ENCODE data around the gene LY6G5C.

LY6G5C gene

DNA sequence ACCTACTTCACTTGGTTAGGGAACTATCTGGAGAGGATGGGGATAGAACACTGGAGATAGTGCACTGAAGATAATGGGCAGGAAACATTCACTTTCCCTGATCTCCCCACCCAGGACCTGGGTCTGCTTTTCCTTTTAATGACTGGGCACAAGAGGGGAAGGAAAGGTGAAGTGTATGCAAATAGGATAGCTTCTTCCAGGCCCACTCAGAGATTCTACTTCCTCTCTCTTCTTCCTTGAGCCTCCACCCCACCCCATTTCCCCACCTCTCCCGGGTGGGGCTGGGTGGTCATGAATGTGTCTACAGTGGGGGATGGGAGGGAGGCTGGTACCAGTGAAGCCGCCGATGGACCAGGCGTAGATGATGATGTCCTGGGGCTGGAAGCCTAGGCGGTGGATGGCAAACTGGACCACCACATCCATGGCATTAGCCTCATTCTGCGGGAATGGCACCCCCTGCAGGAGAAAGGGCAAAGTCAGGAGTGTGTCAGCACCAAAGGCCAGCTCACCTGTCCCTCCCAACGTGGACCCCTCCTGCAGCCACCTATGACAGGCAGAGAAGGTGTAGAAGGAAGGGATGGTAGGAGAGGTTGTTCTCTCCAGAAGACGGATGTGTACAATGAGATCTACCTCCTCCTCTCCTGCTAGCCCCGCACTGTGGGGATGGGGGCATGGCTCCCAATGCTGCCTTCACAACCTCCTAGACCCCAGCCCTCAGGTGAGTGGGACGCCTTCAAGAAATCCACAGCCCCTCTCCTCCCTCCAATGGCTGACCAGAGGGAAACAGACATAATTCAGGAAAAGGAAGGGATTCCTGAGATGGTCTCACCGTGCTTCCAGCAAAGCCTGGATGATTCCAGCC is 8.6 kb upstream of the LY6G5C start:
- no peak for DNase-seq

DNA sequence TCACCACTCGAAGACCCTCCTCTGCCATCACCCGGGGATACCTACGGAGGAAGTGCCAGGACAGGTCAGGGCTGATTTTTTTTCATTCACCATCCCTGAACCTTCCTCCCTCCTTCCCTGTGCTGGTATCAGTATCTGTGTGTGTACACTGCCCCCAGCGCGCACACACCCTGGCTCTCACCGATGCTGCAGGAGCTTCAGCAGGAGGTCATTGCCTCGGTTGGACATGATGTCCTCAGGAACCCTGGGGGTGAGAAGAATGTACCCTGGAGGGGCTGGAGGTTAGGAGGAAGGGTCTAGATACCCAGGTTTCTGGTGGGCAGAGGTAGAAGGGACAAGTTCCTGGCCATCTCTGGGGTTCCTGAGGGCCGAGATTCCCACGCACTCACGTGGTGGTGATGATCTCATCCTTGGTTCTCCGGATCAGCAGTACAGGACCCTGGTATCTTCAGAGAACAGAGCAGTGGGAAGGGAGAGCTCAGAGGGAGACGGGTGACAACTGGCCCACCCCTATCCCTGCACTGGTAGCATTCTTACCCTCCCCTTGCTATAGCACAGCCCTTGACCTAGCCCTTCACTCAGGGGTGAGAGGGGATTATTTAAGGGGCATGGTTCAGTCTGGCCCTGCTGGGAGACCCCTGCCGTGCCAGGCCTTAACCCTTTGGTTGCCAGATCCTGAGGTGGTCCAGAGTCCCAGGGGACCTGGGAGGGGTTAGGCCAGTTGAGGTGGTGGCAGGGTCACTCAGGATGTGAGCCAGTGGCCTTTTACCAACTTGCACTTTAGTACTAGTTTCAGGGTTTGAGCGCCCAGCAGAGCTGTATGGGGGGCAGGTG is 7.2 kb upstream of the LY6G5C start:
- DNase-seq = no peak

- DNase-seq = no peak
Observed at GRCh38 chr6:31687321-31687720, 6.5 kb upstream of the LY6G5C start.

DNA sequence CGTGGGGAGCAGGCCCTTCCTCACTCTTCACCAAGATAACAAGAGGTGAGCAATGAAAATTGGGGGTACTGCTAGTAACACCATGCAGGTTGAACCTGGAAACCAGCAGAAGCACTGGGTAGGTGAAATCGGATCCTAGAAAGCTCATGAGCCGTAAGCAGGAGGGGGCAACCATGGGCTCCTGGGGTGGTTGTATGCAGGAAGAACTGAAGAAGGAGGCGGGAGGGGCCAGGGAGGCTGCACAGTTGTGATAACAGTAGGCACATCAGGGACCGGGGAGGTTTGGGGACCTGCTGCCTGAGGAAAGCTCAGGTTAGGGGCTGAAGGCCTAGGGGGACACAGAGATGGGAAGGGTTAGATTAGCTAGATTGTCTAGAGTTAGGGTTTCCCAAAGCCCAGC is 5.6 kb upstream of the LY6G5C start:
- no peak for DNase-seq

- DNase-seq = no peak
Observed at GRCh38 chr6:31683591-31683990, 2.7 kb upstream of the LY6G5C start.

DNA sequence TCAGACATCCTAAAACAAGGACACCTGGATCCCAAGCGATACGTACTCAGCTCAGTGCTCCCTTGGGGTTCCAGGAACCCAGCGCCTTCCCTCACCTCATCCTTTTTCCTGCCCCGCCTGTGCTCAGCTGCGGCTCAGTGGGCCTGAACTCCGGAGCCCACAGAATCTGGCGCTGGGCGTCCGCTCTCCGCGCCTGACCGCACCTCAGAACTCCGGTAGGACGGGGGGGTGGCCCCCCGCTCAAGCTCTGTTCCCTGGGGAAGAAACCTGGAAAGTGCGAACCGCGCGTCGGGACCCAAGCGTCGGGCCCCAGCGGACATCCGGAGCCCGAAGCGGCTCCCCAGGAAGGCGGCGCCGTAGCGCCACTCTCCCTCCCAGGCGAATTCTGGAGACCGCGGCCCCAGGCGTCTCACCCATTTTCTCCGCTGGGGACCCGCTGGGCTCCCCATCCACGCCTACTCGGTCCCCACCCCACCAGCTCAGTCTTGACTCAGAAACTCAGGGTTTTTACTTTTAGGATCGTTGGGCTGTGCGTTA is 336 bp upstream of the LY6G5C start:
- peak; percentile 43 for DNase-seq

DNA sequence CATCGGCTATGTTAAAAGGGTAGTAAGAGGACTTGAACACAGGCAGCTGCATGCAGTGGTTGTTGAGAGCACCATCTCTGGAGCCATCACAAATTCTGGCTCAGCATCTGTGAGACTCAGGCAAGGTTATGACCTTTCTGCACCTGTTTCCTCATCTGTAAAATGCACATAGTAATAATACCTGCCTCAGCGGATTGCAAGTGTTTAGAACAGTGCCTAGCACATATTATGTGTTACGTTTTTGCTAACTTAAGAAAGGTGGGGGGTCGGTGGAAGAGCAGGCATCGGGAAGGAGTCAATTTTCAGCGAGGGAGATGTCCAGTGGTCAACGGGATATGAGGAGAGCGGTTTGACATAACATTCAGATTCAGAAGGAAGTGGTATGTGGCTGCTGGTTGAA is 2.9 kb downstream of the LY6G5C start:
- no peak for DNase-seq

DNA sequence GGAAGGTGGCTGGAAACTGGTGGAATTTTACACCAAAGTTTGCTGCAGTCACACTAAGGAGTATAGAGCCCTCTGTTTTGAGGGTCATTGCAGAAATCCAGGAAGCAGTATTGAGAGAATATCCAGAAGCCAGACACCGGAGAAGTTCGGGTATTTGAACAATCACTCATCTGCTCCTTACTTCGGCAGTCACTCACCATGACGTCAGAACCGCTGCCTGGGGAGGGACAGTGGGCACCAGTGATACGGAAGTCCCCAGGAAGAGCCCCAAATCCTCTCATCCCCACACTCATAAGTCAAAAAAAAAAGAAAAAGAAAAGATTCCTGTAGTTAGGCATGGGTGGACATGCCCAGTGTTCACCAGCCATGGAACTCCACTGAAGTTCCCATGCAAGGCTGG is 4.0 kb downstream of the LY6G5C start:
- no peak for DNase-seq

- no peak for DNase-seq
Observed at GRCh38 chr6:31676322-31676903, 4.5 kb downstream of the LY6G5C start.

GRCh38 chr6:31669676-31670075 is 11.2 kb downstream of the LY6G5C start, which contains the start of gene LY6G5B:
Gene LY6G5B, plus strand, starts transcription at chr6:31669976. Its CDS starts 975 bp downstream, at chr6:31670951.
- DNase-seq = no peak

DNA sequence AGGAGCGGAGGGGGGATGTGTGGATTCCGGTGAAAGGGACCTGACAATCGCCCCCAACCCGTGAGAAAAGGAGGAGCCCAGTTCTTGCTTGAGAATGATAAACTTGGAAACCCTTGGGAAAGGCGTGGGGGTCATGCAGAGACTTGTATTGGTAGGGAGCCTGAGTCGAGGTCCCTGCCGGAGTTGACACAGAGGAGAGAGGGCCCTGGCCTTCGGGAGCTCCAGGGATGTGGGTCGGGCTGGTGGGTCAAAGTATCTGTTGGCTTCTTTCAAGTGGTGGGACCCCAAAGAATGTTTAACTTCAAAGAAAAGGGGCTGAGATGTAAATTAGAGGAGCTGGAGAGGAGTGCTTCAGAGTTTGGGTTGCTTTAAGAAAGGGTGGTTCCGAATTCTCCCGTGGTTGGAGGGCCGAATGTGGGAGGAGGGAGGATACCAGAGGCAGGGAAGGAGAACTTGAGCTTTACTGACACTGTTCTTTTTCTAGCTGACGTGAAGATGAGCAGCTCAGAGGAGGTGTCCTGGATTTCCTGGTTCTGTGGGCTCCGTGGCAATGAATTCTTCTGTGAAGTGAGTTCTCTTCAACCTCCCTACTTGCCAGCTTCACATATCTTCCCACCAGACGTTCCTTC is 14.4 kb downstream of the LY6G5C start:
- DNase-seq = no peak

GRCh38 chr6:31665501-31666336 is 15.1 kb downstream of the LY6G5C start, which contains the start of gene CSNK2B:
Gene CSNK2B, plus strand, starts transcription at chr6:31666080. Its CDS starts 752 bp downstream, at chr6:31666832.
- peak; percentile 99 for DNase-seq

DNA sequence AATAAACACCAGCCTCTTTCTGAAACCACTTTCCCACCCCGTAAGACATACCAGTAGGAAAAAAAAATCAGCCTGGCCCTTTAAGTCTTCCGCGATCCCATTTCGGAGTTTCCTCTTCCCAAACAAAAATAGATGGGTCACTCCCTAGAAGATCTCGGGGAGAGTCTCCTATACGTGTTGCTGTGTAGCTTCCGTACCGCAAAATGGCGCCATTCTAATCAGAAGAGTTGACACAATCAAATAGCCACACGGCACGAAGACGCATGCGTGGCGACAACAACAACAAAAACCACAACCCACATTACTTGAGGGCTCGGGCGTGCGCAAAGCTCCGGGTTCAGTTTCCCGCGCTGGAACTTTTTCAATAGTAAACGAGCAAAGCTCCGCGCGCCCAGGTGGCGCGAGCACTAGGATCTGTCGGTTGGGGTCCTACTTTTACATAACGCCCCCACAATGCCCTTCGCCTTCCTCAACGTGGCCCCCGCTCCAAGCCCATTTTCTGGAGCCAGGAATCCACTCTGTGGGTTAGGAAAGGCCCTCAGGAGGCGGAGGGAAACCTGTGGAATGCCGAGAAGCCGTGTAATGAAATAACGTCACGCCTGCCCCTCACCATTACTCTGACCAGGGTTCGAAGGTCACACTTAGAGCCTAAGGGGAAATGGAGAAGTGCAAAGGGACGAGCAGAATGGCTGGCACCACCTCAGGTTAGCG is 15.9 kb downstream of the LY6G5C start, which contains the start of gene GPANK1:
GPANK1 (minus strand) TSS at position 208 of the 711 bp plus-strand sequence. CDS start 519 bp downstream, outside the sequence.
- DNase-seq = peak; percentile 96

DNA sequence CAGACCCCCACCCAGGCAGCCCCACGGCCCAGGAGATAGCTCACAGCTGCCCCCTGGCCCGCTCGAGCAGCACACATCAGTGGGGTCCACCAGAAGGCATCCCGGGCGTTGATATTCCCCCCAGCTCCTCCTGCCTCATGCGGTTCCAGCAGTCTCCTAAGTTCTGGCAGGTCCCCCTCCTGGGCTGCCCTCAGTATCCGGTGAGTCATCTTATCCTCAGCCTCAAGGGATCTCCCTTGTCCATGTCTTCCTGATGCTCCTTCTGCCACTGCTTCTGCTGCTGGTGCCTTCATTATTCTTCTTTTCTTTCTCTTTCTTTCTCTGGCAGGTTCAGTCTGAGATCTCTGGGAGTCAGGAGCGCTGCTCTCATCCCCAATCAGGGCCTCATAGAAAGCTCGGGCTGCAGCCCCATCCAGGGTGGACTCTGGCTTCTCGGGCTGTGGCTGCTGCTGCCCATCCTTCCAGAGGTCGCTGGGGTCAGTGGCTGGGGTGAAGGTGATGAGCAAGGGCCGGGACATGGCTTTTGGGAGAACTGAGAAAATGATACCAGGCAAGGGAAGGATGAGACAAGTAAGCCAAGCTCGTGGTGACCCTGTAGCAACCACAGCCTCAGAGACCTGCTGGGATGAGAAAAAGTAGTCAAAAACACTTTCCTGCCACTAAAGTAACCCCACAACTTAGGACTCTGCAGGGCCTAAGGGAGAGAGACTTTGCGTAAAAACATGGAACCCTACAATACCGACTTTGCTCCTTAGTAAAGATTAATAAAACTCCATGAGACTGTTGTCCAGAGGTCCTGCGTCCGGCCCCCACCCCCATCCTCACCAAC is 16.7 kb downstream of the LY6G5C start:
- no peak for DNase-seq

GRCh38 chr6:31663126-31663960 is 17.5 kb downstream of the LY6G5C start:
- no peak for DNase-seq

- DNase-seq = no peak
Observed at GRCh38 chr6:31662124-31662723, 18.6 kb downstream of the LY6G5C start.

DNA sequence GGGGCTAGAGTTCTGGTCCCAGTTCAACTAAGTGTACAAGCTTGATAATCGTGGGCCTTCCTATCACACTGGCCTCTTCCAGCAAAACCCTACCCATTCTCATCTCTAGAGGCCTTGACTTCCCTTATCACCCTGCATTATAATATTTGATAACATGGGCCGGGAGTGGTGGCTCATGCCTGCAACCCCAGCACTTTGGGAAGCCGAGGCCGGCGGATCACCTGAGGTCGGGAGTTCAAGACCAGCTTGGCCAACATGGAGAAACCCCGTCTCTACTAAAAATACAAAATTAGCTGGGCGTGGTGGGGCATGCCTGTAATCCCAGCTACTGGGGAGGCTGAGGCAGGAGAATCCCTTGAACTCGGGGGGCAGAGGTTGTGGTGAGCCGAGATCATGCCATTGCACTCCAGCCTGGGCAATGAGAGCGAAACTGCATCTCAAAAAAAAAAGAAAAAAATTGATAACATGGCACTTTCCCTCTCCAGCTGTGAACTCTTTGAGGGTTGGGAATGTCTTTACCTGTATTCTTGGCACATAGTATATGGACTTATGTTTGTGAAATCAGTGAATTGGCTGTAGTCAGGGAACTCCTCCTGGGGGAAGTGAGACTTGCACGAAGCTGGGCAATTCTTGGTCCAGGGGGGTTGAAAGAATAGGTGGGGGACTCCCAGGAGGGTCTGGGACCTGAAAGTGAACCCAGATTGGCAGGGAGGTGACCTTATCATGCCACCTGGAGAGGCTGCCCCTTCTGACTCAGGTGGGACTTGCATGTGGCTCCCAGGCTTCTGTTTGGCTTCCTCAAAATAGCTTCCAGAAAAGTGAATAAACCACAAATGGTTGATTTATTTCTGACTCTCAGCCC is 19.4 kb downstream of the LY6G5C start:
- DNase-seq = no peak

All from NCI-H2171 treated with DMSO at 0.1 percent for 48 hours (cell line).